Activated naive CD8-positive, alpha-beta T cell treated with anti-CD3 and anti-CD28 coated beads, Interleukin-2, amount 50 U/mL, for 24 hours (primary cell): ENCODE results near the gene SPATA3.

ENCODE experiments used
- ATAC-seq: fragments of 150-1000 bp; cut with Tn5 transposase; one replicate; pipeline ENCODE4 v1.10.0; 2021
- DNase-seq: peaks from one replicate; pipeline ENCODE4 v3.0.0; 2021
- H3K27ac Mint-ChIP-seq: one replicate; pipeline ENCODE4 v1.8.0; 2021; ENCODE audit warnings: mild to moderate bottlenecking, mixed read lengths
- H3K27me3 Mint-ChIP-seq: one replicate; pipeline ENCODE4 v1.8.0; 2021; ENCODE audit warnings: mixed read lengths
- H3K36me3 Mint-ChIP-seq: one replicate; pipeline ENCODE4 v1.8.0; 2021; ENCODE audit warnings: low read depth, mixed read lengths
- H3K4me1 Mint-ChIP-seq: one replicate; pipeline ENCODE4 v1.8.0; 2021; ENCODE audit warnings: mixed read lengths
- H3K4me3 Mint-ChIP-seq: one replicate; pipeline ENCODE4 v1.8.0; 2021; ENCODE audit warnings: mild to moderate bottlenecking, moderate library complexity, mixed read lengths
- H3K9me3 Mint-ChIP-seq: one replicate; pipeline ENCODE4 v1.8.0; 2021; ENCODE audit warnings: mixed read lengths

The SPATA3 gene

GRCh38 chr2:231052494-231053451, 56.9 kb downstream of the SPATA3 start:
- H3K9me3 Mint-ChIP-seq = no peaks in the 10 kb centered on the region
- peaks cover 31% of the 10 kb centered on the region for H3K4me1 Mint-ChIP-seq
- H3K27me3 Mint-ChIP-seq = peaks cover 14% of the 10 kb centered on the region
- peak overlapping the region; percentile 39 for H3K27ac Mint-ChIP-seq
- ATAC-seq = peak; percentile 83
- DNase-seq = peak; percentile 87
- no peaks in the 10 kb centered on the region for H3K36me3 Mint-ChIP-seq
- peak overlapping the region; percentile 80 for H3K4me3 Mint-ChIP-seq

DNA sequence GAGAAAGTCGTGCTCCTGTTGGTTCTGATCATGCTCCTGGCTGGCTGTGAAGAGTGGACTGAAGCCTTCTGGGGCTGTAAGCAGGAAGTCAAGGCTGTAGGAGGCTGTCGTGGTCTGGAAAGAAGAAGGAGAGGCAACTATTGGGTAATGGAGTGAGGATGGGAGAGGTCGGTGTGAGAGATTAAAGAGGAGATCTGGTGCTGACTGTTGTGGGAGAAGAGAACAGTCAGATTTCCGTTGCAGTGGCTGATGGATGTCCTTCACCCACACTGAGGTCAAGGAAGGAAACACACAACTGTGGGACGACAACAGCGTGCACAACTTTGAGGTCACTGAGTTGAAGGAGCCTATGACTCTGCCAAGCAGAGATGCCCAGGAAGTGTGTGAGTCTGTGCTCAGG, 57.9 kb downstream of the SPATA3 start:
- no peak overlapping the region for H3K4me3 Mint-ChIP-seq
- no peak overlapping the region for H3K27ac Mint-ChIP-seq
- H3K4me1 Mint-ChIP-seq = peaks cover 42% of the 10 kb centered on the region
- DNase-seq (no peak), ATAC-seq (no peak)
- H3K36me3 Mint-ChIP-seq = peaks cover 4% of the 10 kb centered on the region
- H3K9me3 Mint-ChIP-seq = no peaks in the 10 kb centered on the region
- peaks cover 10% of the 10 kb centered on the region for H3K27me3 Mint-ChIP-seq

GRCh38 chr2:231056453-231057416, 60.8 kb downstream of the SPATA3 start, which contains the start of gene PSMD1:
Gene PSMD1, plus strand, starts transcription at chr2:231056867. Its CDS starts 159 bp downstream, at chr2:231057026.
- Mint-ChIP-seq H3K27ac (peak within 1 kb of the TSS; percentile 100), H3K36me3 (peaks cover 15% of the 10 kb centered on the region), H3K4me3 (peak within 1 kb of the TSS; percentile 86), H3K27me3 (peaks cover 7% of the 10 kb centered on the region), H3K4me1 (peaks cover 59% of the 10 kb centered on the region), H3K9me3 (no peaks in the 10 kb centered on the region)
- DNase-seq = peak; percentile 95
- peak; percentile 78 for ATAC-seq

- no peak for ATAC-seq
- Mint-ChIP-seq H3K9me3 (no peaks in the 10 kb centered on the region), H3K4me3 (peak overlapping the region; percentile 86), H3K27me3 (peaks cover 3% of the 10 kb centered on the region), H3K27ac (peak overlapping the region; percentile 82), H3K4me1 (peaks cover 53% of the 10 kb centered on the region), H3K36me3 (peaks cover 23% of the 10 kb centered on the region)
- no peak for DNase-seq
Measured at GRCh38 chr2:231057590-231057989, 61.7 kb downstream of the SPATA3 start.
